Mammary epithelial cell (primary cell): ENCODE data around the gene KCTD1.

ENCODE experiments used
- CTCF ChIP-seq, 2 donors: IDR thresholded peaks in 1 of 2; conservative IDR thresholded peaks in 1 of 2; 2 replicates each; pipeline ENCODE4 v1.5.1; 2011 to 2012; ENCODE audit warnings: inconsistent platforms in 2 of 2, low read length in 2 of 2, mild to moderate bottlenecking in 2 of 2, control low read depth in 1 of 2, low read depth in 1 of 2; ENCODE audit not compliant: insufficient read depth in 1 of 2; ENCODE audit errors: extremely low read depth in 1 of 2
- EZH2 ChIP-seq: IDR thresholded peaks from 2 replicates; pipeline ENCODE4 v1.6.1; 2012; ENCODE audit warnings: low read length, inconsistent platforms, borderline replicate concordance

- TF ChIP-seq CTCF (conservative IDR thresholded peaks at IDR 0.05 in 1 of 2, IDR thresholded peaks at IDR 0.05 in 1 of 2; ENCODE audit: extremely low read depth in 1 of 2, insufficient read depth in 1 of 2, low read depth in 1 of 2, low read length in 2 of 2) (no peak), EZH2 (no peak)
Measured at GRCh38 chr18:26546170-26546874, 2.0 kb downstream of the KCTD1 start.
